HUES6 (cell line): Measurements from ENCODE around the gene AMBP.
"Not testable (repeated sequence)": the region's sequence is repeated elsewhere in the genome, so short reads cannot be mapped to it uniquely, and the experiment has no call there.

ENCODE experiments used
- H3K27ac ChIP-seq: 2 replicates; pipeline ENCODE4 v1.7.0; 2013; ENCODE audit warnings: low read depth, mild to moderate bottlenecking, low read length, inconsistent platforms
- H3K27me3 ChIP-seq: 2 replicates; pipeline ENCODE4 v1.6.1; 2013; ENCODE audit warnings: low read length; ENCODE audit not compliant: control insufficient read depth, insufficient read depth
- H3K36me3 ChIP-seq: 2 replicates; pipeline ENCODE4 v1.6.1; 2013; ENCODE audit warnings: low read length; ENCODE audit not compliant: control insufficient read depth, insufficient read depth
- H3K4me1 ChIP-seq: 2 replicates; pipeline ENCODE4 v1.6.1; 2013; ENCODE audit warnings: low read length; ENCODE audit not compliant: control insufficient read depth, insufficient read depth
- H3K4me3 ChIP-seq: 2 replicates; pipeline ENCODE4 v1.5.1; 2013; ENCODE audit warnings: low read depth, low read length
- H3K9ac ChIP-seq: one replicate; pipeline ENCODE4 v1.6.1; 2013; ENCODE audit warnings: mild to moderate bottlenecking, low read length
- H3K9me3 ChIP-seq: 2 replicates; pipeline ENCODE4 v1.6.1; 2013; ENCODE audit warnings: low read depth, low read length; ENCODE audit not compliant: control insufficient read depth, insufficient read depth

Gene AMBP

DNA sequence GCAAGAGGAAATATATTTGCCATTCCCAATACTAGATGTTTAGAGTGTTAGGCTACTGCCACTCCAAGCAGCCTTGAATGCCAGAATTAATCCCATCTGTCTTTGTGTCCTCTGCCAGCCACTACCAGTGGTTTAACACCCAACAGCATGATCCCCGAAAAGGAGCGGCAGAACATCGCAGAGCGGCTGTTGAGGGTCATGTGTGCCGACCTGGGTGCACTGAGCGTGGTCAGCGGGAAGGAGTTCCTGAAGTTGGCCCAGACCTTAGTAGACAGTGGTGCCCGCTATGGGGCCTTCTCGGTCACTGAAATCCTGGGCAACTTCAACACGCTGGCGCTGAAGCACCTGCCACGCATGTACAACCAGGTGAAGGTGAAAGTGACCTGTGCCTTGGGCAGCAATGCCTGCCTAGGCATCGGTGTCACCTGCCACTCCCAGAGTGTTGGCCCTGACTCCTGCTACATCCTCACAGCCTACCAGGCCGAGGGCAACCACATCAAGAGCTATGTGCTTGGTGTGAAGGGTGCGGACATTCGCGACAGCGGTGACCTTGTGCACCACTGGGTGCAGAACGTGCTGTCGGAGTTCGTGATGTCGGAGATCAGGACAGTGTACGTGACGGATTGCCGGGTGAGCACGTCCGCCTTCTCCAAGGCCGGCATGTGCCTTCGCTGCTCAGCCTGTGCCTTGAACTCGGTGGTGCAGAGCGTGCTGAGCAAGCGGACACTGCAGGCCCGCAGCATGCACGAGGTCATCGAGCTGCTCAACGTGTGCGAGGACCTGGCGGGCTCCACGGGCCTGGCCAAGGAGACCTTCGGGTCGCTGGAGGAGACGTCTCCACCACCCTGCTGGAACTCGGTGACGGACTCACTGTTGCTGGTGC lies 29.3 kb downstream of the AMBP start:
- H3K36me3 ChIP-seq = peaks cover 44% of the 10 kb centered on the region
- H3K27me3 ChIP-seq = no peaks in the 10 kb centered on the region
- no peak overlapping the region for H3K9ac ChIP-seq
- no peak overlapping the region for H3K27ac ChIP-seq
- no peak overlapping the region for H3K4me3 ChIP-seq
- H3K9me3 ChIP-seq = no peaks in the 10 kb centered on the region
- H3K4me1 ChIP-seq = no peaks in the 10 kb centered on the region

DNA sequence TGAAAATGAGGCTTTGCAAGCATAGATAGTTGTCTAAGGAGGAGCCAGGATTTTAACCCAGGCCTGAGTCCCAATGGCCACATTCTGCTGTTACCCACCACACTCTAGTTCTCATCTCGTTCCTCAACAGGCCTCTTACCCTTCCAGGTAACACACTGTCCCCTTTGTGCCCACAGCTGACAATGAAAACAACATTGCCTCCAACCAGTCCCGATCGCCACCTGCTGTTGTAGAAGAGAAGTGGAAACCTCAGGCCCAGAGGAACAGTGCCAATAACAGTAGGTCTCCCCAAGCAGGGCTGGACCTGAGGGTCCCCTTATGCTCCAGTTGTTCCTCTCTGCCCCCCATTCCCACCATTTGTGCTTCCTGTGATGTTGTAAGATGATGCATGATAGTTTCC lies 30.4 kb downstream of the AMBP start:
- Histone ChIP-seq H3K9me3 (no peaks in the 10 kb centered on the region), H3K27ac (no peak overlapping the region), H3K4me1 (no peaks in the 10 kb centered on the region), H3K36me3 (peaks cover 39% of the 10 kb centered on the region), H3K9ac (no peak overlapping the region), H3K4me3 (no peak overlapping the region), H3K27me3 (no peaks in the 10 kb centered on the region)

DNA sequence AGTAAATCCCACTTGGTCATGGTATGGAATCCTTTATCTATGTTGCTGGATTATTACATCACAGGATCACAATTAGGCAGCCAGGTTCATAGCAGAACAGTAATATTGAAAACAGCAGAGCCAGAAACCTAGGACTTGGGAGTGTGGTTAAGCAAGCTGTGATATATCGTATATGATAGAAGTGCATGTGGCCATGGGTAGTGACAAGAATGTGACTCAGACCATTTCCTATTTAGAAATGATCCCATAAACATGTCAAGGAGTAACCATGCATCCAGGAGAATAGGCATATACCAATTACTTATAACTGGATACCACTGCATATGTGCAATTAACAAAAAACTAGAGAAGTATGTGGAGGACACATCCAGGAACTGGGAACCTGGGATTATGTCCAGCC lies 31.2 kb downstream of the AMBP start:
- H3K4me1 ChIP-seq = no peaks in the 10 kb centered on the region
- H3K36me3 ChIP-seq = peaks cover 32% of the 10 kb centered on the region
- no peak overlapping the region for H3K4me3 ChIP-seq
- no peaks in the 10 kb centered on the region for H3K9me3 ChIP-seq
- no peaks in the 10 kb centered on the region for H3K27me3 ChIP-seq
- H3K27ac ChIP-seq = no peak overlapping the region
- no peak overlapping the region for H3K9ac ChIP-seq

DNA sequence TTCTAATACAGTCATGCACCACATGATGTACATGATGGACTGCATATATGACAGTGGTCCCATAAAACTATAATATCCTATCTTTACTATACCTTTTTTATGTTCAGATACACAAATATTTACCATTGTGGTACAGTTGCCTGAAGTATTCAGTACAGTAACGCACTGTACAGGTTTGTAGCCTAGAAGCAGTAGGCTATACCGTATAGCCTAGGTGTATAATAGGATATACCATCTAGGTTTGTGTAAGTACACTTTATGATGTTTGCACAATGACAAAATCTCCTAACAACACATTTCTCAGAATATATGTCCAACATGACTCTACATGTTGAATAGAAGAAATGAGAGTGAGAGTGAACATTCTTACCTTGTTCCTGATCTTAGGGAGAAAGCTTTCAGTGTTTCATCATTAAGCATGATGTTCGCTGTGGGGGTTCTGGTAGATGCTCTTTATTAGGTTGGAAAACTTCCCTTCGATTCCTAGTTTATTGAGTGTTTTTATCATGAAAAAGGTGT lies 31.8 kb downstream of the AMBP start:
- no peak overlapping the region for H3K9ac ChIP-seq
- H3K4me1 ChIP-seq = no peaks in the 10 kb centered on the region
- H3K27ac ChIP-seq = no peak overlapping the region
- H3K36me3 ChIP-seq = peaks cover 26% of the 10 kb centered on the region
- no peak overlapping the region for H3K4me3 ChIP-seq
- no peaks in the 10 kb centered on the region for H3K27me3 ChIP-seq
- no peaks in the 10 kb centered on the region for H3K9me3 ChIP-seq

DNA sequence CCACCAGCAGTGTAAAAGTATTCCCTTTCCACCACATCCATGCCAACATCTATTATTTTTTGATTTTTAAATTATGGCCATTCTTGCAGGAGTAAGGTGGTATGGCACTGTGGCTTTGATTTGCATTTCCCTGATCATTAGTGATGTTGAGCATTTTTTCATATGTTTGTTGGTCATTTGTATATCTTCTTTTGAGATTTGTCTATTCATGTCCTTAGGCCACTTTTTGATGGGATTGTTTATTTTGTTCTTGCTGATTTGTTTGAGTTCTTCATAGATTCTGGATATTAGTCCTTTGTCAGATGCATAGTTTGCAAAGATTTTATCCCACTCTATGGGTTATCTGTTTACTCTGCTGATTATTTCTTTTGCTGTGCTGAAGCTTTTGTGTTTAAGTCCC lies 34.4 kb downstream of the AMBP start:
- not testable (repeated sequence) for H3K27me3 ChIP-seq, H3K27ac ChIP-seq, H3K9me3 ChIP-seq, H3K9ac ChIP-seq, H3K4me3 ChIP-seq, H3K4me1 ChIP-seq
- H3K36me3 ChIP-seq = peaks cover 10% of the 10 kb centered on the region

DNA sequence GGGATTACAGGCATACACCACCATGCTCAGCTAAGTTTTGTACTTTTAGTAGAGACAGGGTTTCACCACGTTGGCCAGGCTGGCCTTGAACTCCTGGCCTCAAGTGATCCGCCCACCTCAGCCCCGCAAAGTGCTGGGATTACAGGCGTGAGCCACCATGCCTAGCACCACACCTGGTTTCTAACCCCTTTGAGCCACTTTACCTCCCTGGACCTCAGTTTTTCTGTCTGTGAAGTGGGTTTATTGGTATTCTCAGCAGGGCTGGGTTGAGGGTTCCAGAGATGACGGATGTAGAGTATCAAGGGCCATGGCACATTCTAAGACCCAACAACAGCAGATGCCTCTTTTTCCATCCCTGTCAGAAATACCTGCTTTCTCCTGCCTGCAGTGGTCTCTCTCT lies 38.6 kb downstream of the AMBP start:
- Histone ChIP-seq H3K4me1 (peaks cover 12% of the 10 kb centered on the region), H3K9ac (no peak overlapping the region), H3K4me3 (no peak overlapping the region), H3K27ac (no peak overlapping the region), H3K9me3 (no peaks in the 10 kb centered on the region), H3K27me3 (no peaks in the 10 kb centered on the region), H3K36me3 (peaks cover 22% of the 10 kb centered on the region)

GRCh38 chr9:114038724-114039313 lies 39.3 kb downstream of the AMBP start:
- Histone ChIP-seq H3K27me3 (no peaks in the 10 kb centered on the region), H3K9ac (no peak overlapping the region), H3K4me3 (no peak overlapping the region), H3K36me3 (peaks cover 26% of the 10 kb centered on the region), H3K27ac (no peak overlapping the region), H3K4me1 (peaks cover 12% of the 10 kb centered on the region), H3K9me3 (no peaks in the 10 kb centered on the region)

DNA sequence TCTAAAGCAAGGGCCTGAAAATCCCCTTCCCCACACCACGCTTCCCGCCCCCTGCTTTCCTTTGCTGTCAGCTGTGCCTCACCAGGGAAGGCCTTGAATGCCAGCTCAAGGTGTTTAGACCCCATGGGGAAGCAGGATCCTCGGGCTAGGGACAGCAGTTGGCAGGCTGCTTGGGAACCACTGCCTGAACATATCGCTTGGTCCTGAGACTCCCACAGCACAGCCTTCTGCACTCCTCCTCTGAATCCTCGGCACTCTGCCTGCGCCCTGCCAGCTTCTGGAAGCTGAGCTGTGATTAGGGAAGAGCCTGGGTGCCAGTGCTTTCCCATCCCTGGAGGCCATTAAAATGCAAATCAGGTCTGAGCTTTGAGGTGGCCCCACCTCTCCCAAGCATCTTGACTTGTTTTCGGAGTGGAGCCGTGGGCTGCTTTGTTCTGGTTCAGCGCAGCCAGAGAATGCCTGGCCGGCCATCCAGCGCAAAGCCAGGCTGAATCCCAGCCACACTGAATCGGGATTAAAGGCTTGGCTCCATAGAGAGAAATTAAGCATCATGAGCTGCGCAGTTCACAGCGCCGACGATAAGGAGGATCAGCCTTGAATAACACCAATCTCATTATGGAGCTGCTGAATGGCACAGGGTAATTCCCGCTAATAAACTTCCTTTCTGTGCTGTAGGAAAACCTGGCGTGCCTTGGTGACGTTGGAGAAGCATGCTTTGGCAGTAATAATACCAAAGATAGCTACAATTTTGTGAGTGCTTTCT lies 40.0 kb downstream of the AMBP start:
- H3K4me3 ChIP-seq = no peak overlapping the region
- H3K4me1 ChIP-seq = peaks cover 12% of the 10 kb centered on the region
- peaks cover 29% of the 10 kb centered on the region for H3K36me3 ChIP-seq
- no peaks in the 10 kb centered on the region for H3K27me3 ChIP-seq
- no peaks in the 10 kb centered on the region for H3K9me3 ChIP-seq
- H3K9ac ChIP-seq = no peak overlapping the region
- no peak overlapping the region for H3K27ac ChIP-seq

- Histone ChIP-seq H3K36me3 (peaks cover 35% of the 10 kb centered on the region), H3K27ac (no peak overlapping the region), H3K27me3 (no peaks in the 10 kb centered on the region)
These were observed 40.9 kb downstream of the AMBP start for GRCh38 chr9:114037249-114037648.

GRCh38 chr9:114035845-114036801 lies 42.0 kb downstream of the AMBP start:
- Histone ChIP-seq H3K4me1 (peaks cover 12% of the 10 kb centered on the region), H3K9me3 (no peaks in the 10 kb centered on the region), H3K4me3 (no peak overlapping the region), H3K27ac (no peak overlapping the region), H3K36me3 (peaks cover 41% of the 10 kb centered on the region), H3K27me3 (no peaks in the 10 kb centered on the region), H3K9ac (no peak overlapping the region)

More at GRCh38 chr9:114037249-114037648, 40.9 kb downstream of the AMBP start:
- Histone ChIP-seq H3K4me3 (no peak overlapping the region), H3K9ac (no peak overlapping the region), H3K9me3 (no peaks in the 10 kb centered on the region), H3K4me1 (peaks cover 12% of the 10 kb centered on the region)
